GM21825 (cell line): ENCODE data around the gene TRHDE.
"Not testable (repeated sequence)": the region's sequence is repeated elsewhere in the genome, so short reads cannot be mapped to it uniquely, and the experiment has no call there.

Source experiments
- ATAC-seq: cut with Tn5 transposase; IDR thresholded peaks from one replicate; pipeline ENCODE4 v1.9.1; 2021; ENCODE audit warnings: mild to moderate bottlenecking, moderate library complexity; ENCODE audit not compliant: unreplicated experiment

The TRHDE gene

GRCh38 chr12:72499244-72499643, 227.1 kb downstream of the TRHDE start:
- no peak for ATAC-seq

- ATAC-seq, result no peak
Measured at GRCh38 chr12:72502546-72502945, 230.4 kb downstream of the TRHDE start.

- ATAC-seq, result no peak
Measured at GRCh38 chr12:72505227-72505626, 233.1 kb downstream of the TRHDE start.

GRCh38 chr12:72509891-72510290, 237.7 kb downstream of the TRHDE start:
- no peak for ATAC-seq

- no peak for ATAC-seq
Measured at GRCh38 chr12:72510772-72511171, 238.6 kb downstream of the TRHDE start.

- no peak for ATAC-seq
Measured at GRCh38 chr12:72511498-72511897, 239.3 kb downstream of the TRHDE start.

GRCh38 chr12:72511906-72512305, 239.7 kb downstream of the TRHDE start:
- ATAC-seq, result no peak

DNA sequence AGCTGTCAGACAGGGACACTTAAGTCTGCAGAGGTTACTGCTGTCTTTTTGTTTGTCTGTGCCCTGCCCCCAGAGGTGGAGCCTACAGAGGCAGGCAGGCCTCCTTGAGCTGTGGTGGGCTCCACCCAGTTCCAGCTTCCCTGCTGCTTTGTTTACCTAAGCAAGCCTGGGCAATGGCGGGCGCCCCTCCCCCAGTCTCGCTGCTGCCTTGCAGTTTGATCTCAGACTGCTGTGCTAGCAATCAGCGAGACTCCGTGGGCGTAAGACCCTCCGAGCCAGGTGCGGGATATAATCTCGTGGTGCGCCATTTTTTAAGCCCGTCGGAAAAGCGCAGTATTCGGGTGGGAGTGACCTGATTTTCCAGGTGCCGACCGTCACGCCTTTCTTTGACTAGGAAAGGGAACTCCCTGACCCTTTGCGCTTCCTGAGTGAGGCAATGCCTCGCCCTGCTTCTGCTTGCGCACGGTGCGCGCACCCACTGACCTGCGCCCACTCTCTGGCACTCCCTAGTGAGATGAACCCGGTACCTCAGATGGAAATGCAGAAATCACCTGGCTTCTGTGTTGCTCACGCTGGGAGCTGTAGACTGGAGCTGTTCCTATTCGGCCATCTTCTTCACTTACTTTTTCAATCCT, 248.0 kb downstream of the TRHDE start:
- not testable (repeated sequence) for ATAC-seq

GRCh38 chr12:72521326-72521725, 249.2 kb downstream of the TRHDE start:
- no peak for ATAC-seq

GRCh38 chr12:72522411-72522810, 250.2 kb downstream of the TRHDE start:
- ATAC-seq, result no peak

DNA sequence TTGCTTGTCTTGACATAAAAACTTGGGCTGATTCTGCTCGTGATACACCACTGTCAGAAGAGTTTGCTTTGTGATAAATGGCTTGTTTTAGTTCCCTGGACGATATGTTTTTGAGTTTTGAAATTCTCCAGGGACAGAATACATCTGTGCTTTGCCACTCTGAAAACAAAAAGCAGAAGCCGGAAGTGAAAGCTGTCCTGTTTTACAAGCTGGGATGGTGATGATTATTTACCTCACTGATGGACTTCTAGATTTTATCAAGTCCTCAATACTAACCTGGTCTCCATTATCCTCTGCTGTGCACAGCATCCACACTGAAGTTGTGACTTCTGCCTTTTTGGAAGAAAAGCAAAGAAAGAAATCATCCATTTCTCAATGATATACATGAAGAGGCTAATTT, 251.6 kb downstream of the TRHDE start:
- no peak for ATAC-seq

DNA sequence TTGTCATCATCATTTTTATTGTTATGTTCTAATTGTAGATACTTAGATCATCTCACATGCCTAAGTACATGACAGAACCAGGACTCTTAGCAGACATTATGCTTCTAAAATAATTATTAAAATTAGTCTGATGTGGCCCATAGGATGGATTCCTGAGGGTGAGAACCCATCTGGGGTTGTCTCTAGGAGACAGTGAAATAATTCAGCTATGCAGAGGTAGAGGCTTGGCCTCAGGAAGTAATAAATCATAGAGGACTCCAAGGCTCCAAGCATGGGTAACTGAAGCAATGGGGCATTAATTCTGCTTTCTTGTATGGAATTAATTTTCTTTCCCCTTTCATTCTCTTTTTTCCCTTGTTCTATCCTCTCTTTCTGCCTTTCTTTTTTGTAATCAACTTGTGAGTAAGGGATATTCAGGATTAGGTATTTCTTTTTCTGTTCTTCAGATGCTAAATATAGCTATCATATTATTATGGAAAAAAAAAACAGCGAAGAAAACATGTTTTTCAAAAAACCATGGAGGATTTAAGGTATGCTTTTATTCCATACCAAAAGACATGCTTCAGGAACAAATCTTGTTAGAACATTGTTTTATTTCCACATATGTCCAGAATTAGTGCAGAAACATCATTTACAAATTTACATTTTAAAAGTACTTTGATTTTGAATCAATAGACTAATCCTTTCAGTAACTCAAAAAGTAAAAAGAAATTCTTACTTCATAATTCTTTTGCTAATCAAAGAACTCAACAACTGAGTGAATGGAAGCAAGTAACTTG, 263.2 kb downstream of the TRHDE start:
- no peak for ATAC-seq

GRCh38 chr12:72540811-72541210, 268.6 kb downstream of the TRHDE start:
- ATAC-seq, result no peak

- ATAC-seq, result no peak
Measured at GRCh38 chr12:72543777-72544467, 271.8 kb downstream of the TRHDE start.

DNA sequence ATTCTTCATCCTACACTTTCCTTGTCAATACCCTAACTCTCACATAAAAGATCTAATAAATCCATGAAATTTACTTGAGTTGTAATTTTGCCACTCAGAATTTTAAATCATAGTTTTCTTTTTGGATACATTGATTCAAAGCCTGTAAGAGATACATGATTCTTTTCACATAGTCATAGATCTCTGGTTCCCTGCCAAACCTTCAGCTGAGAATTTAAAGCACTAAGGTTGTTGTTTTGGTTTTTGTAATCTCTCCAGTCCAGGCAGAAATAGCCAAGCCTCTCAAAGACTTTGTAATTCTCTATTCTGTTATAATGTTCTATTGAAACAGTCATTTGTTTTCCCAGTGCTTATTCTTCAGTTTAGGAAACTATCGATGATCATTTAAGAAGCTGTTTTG, 273.9 kb downstream of the TRHDE start:
- no peak for ATAC-seq

- ATAC-seq, result no peak
Measured at GRCh38 chr12:72547573-72547972, 275.4 kb downstream of the TRHDE start.

GRCh38 chr12:72549184-72549583, 277.0 kb downstream of the TRHDE start:
- ATAC-seq, result no peak

DNA sequence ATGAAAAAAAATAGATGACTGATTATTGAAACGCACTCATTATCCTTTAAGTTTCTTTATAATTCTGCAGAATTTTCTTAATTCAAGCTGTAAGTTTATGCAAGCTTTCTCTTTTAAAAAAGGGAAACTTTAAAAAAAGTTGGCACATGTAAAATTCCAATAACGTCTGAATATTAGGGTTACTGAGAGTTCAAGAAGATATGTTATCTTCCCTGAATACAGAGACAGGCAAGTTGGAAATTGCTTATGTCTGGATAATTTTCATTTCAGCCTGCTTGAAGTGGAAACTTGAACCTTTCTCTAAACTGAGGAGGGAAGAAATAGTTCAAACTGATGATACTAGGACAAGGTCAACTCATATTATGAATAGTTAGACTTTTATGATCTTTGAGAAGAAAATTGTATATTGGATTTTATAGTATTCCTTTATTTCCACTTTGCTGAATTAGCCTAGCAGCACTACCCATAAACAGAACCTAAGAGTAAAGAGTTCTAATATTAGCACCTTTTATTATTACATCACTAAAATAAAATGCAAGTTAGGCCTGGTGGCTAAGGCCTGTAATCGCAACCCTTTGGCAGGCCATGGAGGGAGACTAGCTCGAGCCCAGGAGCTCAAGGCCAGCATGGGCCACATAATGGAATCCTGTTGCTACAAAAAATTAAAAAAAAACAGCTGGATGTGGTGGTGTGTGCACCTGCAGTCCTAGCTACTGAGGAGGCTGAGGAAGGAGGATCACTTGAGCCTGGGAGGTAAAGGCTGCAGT, 288.0 kb downstream of the TRHDE start:
- ATAC-seq, result no peak

- no peak for ATAC-seq
Measured at GRCh38 chr12:72570601-72571000, 298.4 kb downstream of the TRHDE start.

GRCh38 chr12:72574138-72574537, 302.0 kb downstream of the TRHDE start:
- no peak for ATAC-seq

- no peak for ATAC-seq
Measured at GRCh38 chr12:72578327-72578726, 306.2 kb downstream of the TRHDE start.
